Psoas muscle (tissue), 8 donors: Measurements from ENCODE around the gene CRISP1. TPM values are rescaled to one million over a fixed set of nuclear protein-coding genes. Genes with fewer than 3 reads are reported as not detected.

Experiments used
- ATAC-seq, 4 donors: fragments of 200-7000 bp; cut with Tn5 transposase; one replicate each; pipeline ENCODE4 v1.9.1; 2020; ENCODE audit warnings: moderate library complexity in 3 of 4, mild to moderate bottlenecking in 2 of 4
- DNase-seq, 2 donors: peaks; one replicate each; pipeline ENCODE4 v3.0.0-alpha.2; 2020
- H3K27ac ChIP-seq: fragments of 200-600 bp; one replicate; pipeline ENCODE4 v1.8.0; 2022
- H3K27me3 ChIP-seq, 3 donors: fragments of 200-600 bp in 1 of 3; one replicate each; pipeline versions ENCODE4 v1.6.1 to v1.8.0; 2013 to 2022; ENCODE audit warnings: low read length in 2 of 3, mild to moderate bottlenecking in 2 of 3, moderate library complexity in 1 of 3; ENCODE audit not compliant: insufficient read depth in 3 of 3
- H3K36me3 ChIP-seq, 2 donors: fragments of 200-600 bp in 1 of 2; one replicate each; pipeline versions ENCODE4 v1.6.1 to v1.8.0; 2013 to 2022; ENCODE audit warnings: low read depth in 1 of 2, mild to moderate bottlenecking in 1 of 2, moderate library complexity in 1 of 2; ENCODE audit not compliant: insufficient read depth in 1 of 2
- H3K4me1 ChIP-seq: fragments of 200-600 bp; one replicate; pipeline ENCODE4 v1.8.0; 2022
- H3K4me3 ChIP-seq: fragments of 200-600 bp; one replicate; pipeline ENCODE4 v1.8.0; 2022; ENCODE audit warnings: mild to moderate bottlenecking
- H3K9me3 ChIP-seq: fragments of 200-600 bp; one replicate; pipeline ENCODE4 v1.8.0; 2022
- WGBS, 3 donors: extraction: QIAGEN DNeasy Blood & Tissue Kit; methylation state at CpG; one replicate each; pipeline versions ENCODE4 v1.1.6 to v1.1.7; 2013; 5-methylcytosine and 5-hydroxymethylcytosine counted together
- intact Hi-C, 2 donors: fragments of 100-400 bp; cut with DNase I; formaldehyde crosslinking; loops; one replicate each; pipeline versions ENCODE4 v1.11.0 to v1.14.2; 2022
- long read RNA-seq, 2 donors: library from polyadenylated mRNA; unstranded; transcript quantifications; one replicate each; pipeline ENCODE4 v2.0.0, GENCODE V29; 2021
- polyA plus RNA-seq, 3 donors: library from polyadenylated mRNA; stranded (reverse); fragments of 200-250 nt; gene quantifications; one replicate each; pipeline ENCODE4 v1.2.3, GENCODE V29; 2013
- total RNA-seq, 4 donors: library from RNA; stranded (reverse); fragmentation: NEBNext Ultra II Directional in 2 of 4; extraction: Animal tissue kit (Norgen Biotek cat#: 25700) in 2 of 4; gene quantifications; one replicate each; pipeline versions ENCODE4 v1.2.1 to v1.2.4, GENCODE V29; 2021 to 2023
- TF ChIP-seq, protein P1 (sequence below): fragments of 200-600 bp; IDR thresholded peaks from one replicate; pipeline ENCODE4 v1.8.0; 2022; ENCODE audit warnings: antibody characterized with exemption
- donor health status: healthy with polysubstance abuse.
- donor health status: DM: no; HTN: no; CAD: no; lungs with moderate emphysema.
- donor health status: Bipolar disorder and iron deficiency.
- donor health status: healthy.
- donor health status: DM: yes; HTN: yes; CAD: no.
- donor health status: DM: no; HTN: no; CAD: no.
- donor health status: DM: no; HTN: no; CAD: no.
- donor health status: DM: yes; HTN: yes; CAD: no.

CRISP1 gene, protein sequence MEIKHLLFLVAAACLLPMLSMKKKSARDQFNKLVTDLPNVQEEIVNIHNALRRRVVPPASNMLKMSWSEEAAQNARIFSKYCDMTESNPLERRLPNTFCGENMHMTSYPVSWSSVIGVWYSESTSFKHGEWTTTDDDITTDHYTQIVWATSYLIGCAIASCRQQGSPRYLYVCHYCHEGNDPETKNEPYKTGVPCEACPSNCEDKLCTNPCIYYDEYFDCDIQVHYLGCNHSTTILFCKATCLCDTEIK
- not detected for total RNA-seq
- not detected for polyA plus RNA-seq
- long read RNA-seq, donor 1: 0 reads
- long read RNA-seq, donor 2: 0 reads

DNA sequence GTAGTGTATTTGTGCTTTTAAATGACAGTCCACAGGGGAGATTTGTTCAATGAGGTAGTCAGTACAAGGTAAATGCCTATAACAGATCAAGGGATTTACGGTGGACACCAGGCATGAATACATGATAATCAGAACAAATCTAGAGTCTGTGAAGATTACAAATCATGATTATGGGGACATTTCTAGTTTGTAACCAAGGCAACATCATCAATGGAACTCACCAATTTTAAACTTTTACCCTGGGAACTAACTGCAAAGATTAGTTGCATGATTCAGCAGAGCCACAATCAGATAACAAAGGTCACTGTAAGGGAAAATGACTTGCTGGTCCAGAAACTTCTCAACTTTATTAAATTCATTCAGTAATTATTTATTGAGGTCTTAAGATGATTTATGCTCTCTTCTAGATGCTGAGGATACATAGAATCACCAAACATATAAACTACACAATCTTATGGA lies at the start of gene CRISP1:
TSS of gene CRISP1 (minus strand) at position 51 of the 459 bp plus-strand sequence. CDS start 9,135 bp downstream, outside the sequence.
- H3K27me3 ChIP-seq: no peaks in the 10 kb centered on the region
- no peak within 1 kb of the TSS for H3K27ac ChIP-seq
- H3K36me3 ChIP-seq: no peaks in the 10 kb centered on the region
- no peaks in the 10 kb centered on the region for H3K4me1 ChIP-seq
- intact Hi-C loops: no loop called here
- DNase-seq: no peak
- TF ChIP-seq, protein P1, sequence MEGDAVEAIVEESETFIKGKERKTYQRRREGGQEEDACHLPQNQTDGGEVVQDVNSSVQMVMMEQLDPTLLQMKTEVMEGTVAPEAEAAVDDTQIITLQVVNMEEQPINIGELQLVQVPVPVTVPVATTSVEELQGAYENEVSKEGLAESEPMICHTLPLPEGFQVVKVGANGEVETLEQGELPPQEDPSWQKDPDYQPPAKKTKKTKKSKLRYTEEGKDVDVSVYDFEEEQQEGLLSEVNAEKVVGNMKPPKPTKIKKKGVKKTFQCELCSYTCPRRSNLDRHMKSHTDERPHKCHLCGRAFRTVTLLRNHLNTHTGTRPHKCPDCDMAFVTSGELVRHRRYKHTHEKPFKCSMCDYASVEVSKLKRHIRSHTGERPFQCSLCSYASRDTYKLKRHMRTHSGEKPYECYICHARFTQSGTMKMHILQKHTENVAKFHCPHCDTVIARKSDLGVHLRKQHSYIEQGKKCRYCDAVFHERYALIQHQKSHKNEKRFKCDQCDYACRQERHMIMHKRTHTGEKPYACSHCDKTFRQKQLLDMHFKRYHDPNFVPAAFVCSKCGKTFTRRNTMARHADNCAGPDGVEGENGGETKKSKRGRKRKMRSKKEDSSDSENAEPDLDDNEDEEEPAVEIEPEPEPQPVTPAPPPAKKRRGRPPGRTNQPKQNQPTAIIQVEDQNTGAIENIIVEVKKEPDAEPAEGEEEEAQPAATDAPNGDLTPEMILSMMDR: no peak
- no peak within 1 kb of the TSS for H3K4me3 ChIP-seq
- ATAC-seq: no peak
- no peaks in the 10 kb centered on the region for H3K9me3 ChIP-seq
- 90 to 94% (median 93%) methylated on average over 1 of the region's 1 CpG for WGBS, 3 donors

DNA sequence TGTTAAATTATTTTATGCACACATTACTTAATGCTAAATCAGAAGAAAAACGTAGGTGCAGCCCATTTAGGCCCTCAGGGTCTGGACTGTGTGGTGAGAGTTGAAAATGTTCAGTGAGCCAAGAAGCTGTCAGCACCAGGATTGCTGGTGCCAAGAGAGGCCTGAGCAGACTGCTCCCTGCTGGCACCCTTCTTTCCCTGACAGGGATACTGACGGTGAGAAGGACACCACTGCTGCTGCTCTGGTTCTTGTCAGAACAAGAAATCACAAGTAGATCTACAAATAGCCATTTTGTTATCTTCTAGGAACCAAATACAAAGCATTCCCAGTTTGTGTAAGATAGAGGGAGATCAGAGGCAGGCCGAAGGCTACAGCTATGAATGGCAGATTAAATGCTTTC lies 48.7 kb upstream of the CRISP1 start:
- intact Hi-C loops: no loop called here
- peak overlapping the region; percentile 60 for H3K27ac ChIP-seq
- no peaks in the 10 kb centered on the region for H3K9me3 ChIP-seq
- peaks cover 13% of the 10 kb centered on the region for H3K4me1 ChIP-seq
- no peaks in the 10 kb centered on the region for H3K36me3 ChIP-seq
- no peaks in the 10 kb centered on the region for H3K27me3 ChIP-seq
- ATAC-seq (peak; percentile 91 to 99 (median 97)), DNase-seq (peak in 1 of 2 donors; percentile 34)
- 9 to 13% (median 11%) methylated on average over 3 of the region's 3 CpGs for WGBS, 3 donors
- no peak overlapping the region for H3K4me3 ChIP-seq
- TF ChIP-seq, protein P1: no peak

DNA sequence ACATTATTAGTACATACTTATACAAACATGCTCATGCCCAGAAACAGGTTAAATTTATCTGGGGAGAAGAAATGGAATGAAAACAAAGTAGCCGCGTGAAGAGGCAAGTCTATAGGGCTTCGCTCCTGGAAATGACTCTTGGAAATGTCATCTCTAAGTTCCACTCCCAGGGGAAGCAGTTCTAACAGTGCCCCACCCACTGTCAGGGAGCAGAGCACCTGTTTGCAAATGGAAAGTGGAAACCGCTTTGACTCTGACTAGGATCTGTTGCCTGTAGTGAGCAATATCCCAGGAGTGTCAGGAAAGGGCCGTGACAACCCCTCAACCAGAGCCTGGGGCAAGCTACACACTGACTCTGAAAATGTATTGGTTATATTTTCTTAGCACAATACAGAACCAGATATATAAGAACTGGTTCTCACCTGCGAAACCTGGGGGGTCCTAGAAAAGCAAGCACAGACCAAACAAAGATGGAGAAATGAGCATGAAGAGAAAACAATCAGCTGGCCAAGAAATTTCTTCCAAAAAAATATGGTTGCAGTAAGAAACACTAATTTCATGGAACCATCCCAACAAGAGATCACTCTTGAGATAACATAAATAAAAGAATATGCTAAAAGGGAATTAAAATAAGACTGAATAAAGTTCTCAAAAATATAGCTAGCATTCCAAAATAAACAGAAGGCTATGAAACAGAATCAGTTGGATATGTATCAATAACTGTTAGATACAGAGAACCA lies 47.5 kb upstream of the CRISP1 start:
- DNase-seq: no peak
- Histone ChIP-seq H3K27me3 (no peaks in the 10 kb centered on the region), H3K27ac (peak overlapping the region; percentile 60), H3K4me3 (no peak overlapping the region), H3K9me3 (no peaks in the 10 kb centered on the region), H3K36me3 (no peaks in the 10 kb centered on the region), H3K4me1 (peaks cover 16% of the 10 kb centered on the region)
- TF ChIP-seq, protein P1: no peak
- intact Hi-C loops: no loop called here
- WGBS, 3 donors: 47 to 56% (median 52%) methylated on average over 6 of the region's 6 CpGs
- peak; percentile 64 to 85 (median 82) for ATAC-seq

DNA sequence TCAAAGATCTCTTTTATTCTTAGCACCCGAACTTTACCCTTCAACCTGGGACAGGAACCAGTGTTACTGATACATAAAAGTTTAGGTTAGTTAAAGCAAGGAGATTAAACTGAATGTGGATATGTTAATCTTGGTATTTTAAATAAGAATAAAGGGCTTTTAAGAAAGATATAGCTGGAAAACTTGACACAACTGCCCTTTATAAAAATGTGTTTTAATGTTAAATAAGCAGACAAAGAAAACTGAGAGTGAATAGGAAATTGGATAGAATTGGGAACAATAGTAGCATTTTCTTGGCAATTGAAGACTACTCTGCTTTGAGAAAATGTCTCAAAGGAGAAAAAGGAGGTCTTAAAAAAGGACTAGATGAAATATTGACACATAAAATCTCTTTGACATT lies 45.9 kb upstream of the CRISP1 start:
- TF ChIP-seq, protein P1: no peak
- Histone ChIP-seq H3K4me3 (no peak overlapping the region), H3K4me1 (peaks cover 16% of the 10 kb centered on the region), H3K27ac (no peak overlapping the region), H3K9me3 (no peaks in the 10 kb centered on the region), H3K36me3 (no peaks in the 10 kb centered on the region), H3K27me3 (no peaks in the 10 kb centered on the region)
- DNase-seq: no peak
- 87 to 93% (median 90%) methylated on average over 1 of the region's 1 CpG for WGBS, 3 donors
- no peak for ATAC-seq
- intact Hi-C loops: no loop called here
